HG03460 (cell line): ENCODE measurements around the gene FAM3C.
"Not testable (repeated sequence)": the region's sequence is repeated elsewhere in the genome, so short reads cannot be mapped to it uniquely, and the experiment has no call there.

Source experiments
- ATAC-seq: cut with Tn5 transposase; IDR thresholded peaks from one replicate; pipeline ENCODE4 v1.9.1; 2021; ENCODE audit not compliant: unreplicated experiment

The FAM3C gene

DNA sequence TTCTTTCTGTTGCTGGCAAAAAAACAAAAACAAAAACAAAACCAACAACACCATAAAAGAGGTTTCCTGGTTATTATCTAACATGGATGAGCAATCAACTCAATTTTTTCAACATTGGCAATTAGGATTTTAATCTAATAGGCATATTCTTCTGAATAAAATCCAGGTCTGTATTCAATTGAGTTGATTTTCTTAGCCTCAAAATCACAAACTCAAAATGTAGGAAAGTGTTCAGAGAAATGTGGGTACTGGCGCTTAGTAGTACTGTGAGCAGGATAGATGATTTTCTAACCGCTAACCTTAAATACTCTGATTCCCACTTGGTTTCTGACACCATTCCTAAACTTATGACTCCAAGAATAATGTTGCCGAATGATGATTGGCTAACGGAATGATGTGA is 61.7 kb downstream of the FAM3C start:
- no peak for ATAC-seq

DNA sequence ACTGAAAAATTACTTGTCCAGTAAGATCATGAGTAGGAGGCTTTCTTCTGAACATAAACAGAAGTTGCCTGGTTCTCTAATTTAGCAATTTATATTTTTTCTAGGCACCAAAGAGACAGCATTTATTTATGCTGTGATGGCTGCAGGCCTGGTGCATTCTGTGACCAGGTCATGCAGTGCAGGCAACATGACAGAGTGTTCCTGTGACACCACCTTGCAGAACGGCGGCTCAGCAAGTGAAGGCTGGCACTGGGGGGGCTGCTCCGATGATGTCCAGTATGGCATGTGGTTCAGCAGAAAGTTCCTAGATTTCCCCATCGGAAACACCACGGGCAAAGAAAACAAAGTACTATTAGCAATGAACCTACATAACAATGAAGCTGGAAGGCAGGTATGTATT is 64.5 kb downstream of the FAM3C start:
- no peak for ATAC-seq

DNA sequence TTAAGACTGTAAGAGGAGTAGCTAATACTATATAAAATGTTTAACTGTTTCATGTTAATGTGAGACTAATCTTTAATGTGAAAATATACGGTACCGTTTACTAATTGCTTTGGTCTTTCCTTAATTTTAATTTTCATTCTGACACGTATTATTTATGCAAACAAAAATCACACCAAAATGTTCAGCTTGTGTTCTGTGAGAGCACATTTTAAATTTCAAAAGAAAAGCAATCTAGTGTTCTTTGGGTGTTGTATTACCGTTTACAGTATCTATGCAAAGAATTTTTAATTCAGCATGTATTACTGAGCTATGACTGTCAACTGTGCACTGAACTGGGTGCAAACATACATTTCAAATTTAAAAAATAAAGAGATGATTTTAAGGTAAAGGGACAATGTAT is 65.1 kb downstream of the FAM3C start:
- no peak for ATAC-seq

DNA sequence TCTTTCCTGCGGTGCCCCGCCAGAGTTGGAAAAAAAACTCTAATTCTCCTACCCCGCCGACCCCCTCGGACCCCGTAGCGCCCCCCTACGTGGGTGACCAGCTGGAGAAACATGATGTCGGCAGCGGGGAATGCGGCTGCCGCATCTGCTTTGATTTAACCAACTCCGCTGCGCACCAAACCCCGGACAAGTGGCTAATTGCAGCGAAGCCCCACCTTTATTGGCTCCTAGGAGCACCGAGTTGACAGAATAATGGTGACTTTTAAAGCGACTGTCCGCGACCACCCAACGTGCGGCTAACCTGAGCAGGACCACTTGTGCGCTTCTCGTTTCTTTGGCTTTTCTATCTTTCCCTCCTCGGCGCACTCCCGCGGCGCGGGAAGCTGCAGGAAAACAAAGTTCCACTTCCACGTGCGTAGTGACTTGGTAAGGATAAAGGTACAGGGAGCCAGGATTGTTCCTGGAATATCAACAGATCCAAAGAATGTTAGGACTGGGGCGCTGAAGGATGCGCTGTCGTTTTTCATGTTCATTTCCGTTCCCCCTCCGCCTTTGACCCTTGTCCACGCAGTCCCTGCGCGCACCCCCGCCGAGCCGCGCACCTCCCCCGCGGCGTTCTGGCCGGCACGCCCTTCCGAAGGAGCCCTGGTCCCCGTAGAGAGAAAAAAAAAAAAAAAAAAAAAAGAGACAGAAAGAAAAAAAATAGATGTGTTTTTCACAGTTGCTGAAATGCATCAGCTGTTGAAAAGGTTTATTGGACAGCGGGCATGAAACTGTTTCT is 65.9 kb downstream of the FAM3C start:
- ATAC-seq: peak; percentile 26

DNA sequence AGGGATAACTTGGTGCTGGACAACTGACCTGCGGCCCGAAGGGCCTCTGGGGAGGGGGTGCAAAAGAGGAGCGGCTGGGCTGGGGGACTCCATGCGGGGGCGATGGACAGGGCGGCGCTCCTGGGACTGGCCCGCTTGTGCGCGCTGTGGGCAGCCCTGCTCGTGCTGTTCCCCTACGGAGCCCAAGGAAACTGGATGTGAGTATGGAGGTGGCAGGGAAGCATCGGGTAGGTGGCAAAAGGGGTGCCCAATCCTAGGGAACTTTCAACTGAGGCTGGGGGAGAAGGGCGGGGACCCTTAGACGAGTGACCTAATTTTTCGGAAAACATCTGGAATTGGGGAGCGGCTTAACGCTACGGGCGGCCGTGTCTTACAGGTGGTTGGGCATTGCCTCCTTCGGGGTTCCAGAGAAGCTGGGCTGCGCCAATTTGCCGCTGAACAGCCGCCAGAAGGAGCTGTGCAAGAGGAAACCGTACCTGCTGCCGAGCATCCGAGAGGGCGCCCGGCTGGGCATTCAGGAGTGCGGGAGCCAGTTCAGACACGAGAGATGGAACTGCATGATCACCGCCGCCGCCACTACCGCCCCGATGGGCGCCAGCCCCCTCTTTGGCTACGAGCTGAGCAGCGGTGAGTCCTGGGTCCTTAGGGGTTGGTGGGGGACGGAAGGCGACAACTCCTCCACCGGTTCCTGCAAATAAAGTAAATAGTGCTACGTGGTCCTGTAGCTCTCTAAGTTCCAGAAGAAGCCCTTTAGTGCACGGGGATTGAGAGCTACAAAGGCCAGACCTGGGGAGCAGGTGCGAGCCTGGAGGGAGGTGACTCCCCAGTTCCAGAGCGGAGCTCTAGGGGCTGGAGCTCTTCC is 66.7 kb downstream of the FAM3C start:
- peak; percentile 64 for ATAC-seq

DNA sequence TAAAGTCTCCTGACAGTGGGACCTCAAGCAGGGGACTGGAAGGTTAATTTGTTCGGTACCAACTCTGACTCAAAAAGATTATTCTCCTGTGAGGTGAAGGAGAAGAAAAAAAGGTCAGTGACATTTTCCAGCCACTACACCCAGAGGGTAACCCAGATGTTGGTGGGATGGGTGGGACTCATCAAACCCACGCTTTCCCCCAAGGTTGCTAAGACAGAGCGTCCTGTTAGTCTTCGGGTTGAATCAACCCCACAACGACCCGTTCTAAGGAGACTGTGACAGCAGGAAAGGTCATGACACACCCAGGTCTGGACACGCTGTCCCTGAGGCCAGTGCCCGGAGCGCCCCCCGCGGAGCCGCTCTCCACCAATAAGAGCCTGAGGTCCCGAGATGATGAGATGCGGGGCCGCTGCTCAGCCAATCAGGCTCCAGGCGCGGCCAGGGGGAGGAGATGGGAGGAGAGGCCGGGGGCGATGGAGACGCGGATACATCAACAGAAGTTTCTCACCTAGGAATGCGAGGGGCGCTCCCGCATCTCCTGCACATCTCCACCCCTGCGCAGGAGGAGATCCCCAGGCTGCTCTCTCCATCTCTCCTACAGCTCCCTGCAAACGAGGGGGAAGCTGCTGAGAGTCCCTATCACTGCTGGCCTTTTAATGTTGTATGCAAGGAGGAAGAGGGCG is 67.5 kb downstream of the FAM3C start, which contains the start of gene WNT16:
Gene WNT16, plus strand, starts transcription at position 493 of the 683 bp plus-strand sequence. CDS start 293 bp downstream, outside the sequence.
- no peak for ATAC-seq

DNA sequence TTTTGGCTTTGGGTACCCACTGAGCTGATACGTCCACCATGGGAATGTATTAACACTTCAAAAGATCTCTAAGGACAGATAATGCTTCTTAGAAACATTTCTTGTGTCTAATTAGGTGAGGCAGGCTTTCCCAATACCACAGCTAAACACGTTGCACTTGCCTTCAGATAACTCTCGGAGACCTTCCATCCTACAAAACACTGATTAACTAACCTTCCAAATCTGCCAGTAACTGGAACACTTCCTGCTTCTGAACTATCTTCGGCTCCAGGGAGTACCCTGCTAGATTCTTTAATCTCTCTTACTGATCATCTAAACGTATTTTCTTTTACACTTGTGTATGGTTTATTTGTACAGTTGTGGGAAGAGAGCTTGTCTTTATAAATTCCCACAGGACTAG is 68.4 kb downstream of the FAM3C start:
- ATAC-seq: no peak

DNA sequence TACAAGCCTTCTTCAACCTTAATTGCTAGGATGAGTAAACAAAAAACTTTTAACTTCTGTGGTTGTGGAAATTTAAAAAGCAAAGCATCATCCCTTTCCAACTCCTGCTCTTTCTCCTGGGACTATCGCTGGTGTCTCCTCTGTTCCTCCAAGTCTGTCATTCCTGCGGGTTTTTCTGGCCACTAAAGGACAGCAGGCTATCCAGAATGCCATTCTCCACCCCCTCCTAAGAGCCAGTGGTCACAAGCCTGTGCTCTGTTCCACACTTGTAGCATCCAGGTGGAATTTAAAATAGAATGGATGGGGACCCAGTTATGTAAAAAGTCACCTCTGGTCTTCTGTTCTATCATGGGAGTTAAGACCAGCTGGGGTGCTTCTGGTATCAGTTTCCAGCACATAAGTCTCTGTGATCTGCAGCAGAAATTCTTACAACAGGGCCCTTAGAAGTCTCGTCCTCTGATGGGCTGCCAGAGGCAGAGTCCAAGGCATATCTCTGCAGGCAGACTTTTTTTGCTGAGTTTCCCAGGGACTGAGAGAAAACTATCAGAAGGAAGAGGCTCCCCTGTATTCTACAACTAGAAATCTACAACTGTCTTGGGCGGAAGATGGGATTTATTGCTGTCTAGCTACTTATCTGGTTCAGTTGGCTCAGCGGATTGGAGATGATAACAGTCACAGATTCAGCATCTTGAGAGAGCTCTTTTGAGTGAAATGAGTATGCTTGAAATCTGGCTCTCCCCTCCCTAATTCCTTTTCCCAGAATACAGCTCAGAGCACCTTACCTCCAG is 72.4 kb downstream of the FAM3C start:
- no peak for ATAC-seq

DNA sequence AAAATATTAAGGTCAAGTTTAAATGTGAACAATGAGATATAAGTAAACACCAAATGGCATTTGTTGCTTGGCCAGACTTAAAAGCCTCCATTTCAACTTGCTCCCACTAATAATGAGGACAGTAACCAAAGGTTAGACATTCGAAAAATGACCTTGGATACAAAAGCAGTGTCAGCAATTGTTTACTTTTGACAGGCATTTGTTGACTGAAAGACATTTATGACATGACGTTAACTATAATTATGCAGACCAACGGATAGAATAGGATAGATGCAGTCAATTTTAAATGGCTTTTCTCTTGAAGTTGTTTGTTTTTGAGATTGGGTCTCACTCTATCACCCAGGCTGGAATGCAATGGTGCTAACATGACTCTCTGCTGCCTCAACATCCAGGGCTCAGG is 73.6 kb downstream of the FAM3C start:
- ATAC-seq: no peak

DNA sequence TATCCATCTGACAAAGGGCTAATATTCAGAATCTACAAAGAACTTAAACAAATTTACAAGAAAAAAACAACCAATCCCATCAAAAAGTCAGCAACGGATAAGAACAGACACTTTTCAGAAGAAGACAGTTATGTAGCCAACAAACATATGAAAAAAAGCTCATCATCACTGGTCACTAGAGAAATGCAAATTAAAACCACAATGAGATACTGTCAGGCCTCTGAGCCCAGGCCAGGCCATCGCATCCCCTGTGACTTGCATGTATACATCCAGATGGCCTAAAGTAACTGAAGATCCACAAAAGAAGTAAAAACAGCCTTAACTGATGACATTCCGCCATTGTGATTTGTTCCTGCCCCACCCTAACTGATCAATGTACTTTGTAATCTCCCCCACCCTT is 80.9 kb downstream of the FAM3C start:
- not testable (repeated sequence) for ATAC-seq

DNA sequence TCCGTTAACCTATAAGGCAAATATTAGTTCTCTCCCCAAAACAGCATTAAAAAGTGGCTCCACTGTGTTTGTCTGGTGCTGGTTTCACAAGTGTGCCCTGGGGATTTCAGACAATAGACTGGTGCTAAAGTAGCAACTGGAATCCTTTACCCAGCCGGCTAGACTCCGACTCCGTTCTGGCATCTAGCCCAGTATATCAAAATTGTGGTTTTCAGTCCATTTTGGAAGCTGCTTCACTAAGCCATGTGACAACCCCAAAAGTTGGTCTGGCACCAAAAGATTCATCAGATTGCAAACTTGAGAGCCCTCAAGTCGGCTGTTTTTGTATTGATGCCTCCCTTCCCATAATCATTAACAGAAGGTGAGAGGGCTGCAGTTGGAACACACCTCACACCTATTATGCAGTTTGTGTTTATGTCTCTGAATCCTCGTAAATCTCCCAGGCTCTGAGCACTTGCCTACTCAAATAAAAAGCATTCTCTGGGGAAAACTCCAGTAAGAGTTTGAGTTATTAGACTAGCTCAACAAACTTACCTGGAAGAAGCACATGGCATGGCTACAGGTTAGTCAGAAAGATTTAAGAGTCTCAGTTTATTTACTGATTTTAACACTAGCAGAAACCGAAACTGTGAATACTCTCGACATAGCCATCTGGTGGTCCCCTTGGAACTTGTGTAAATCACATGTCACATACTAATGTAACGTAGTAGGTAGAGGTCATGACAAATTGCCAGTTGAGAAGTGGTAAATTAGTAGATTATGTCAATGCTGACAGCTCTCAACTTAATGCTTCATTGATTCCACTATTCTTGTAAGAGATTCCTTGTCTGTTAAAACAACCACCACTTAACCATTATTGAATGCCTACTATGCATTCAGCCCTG is 82.1 kb downstream of the FAM3C start:
- peak; percentile 87 for ATAC-seq

DNA sequence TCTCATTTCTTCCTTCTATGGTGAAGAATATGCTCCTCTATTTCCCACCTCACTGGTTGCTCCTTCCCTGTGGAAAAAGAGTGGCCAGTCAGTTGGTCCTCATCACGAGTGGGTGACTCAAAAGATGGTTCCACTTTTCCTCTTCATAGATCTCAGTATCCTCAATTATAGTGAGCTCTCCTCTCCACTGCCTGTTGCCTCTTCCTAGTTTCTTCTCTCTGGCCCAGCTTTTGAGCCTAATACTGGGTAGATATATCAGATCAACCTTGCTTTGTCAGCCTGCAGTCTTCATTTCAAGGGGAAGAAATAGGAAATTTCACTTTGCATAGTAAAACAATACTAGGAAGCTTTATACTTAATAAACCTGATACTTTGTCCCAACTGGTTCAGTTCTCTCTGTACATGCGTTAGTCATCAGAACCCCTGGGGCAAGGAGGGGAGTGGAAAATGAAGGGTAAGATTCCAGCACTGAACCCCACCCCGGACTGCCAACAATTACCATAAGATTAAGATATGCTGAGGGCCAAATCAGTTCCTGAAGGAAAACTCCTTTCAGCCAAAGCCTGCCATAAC is 82.8 kb downstream of the FAM3C start:
- ATAC-seq: no peak

DNA sequence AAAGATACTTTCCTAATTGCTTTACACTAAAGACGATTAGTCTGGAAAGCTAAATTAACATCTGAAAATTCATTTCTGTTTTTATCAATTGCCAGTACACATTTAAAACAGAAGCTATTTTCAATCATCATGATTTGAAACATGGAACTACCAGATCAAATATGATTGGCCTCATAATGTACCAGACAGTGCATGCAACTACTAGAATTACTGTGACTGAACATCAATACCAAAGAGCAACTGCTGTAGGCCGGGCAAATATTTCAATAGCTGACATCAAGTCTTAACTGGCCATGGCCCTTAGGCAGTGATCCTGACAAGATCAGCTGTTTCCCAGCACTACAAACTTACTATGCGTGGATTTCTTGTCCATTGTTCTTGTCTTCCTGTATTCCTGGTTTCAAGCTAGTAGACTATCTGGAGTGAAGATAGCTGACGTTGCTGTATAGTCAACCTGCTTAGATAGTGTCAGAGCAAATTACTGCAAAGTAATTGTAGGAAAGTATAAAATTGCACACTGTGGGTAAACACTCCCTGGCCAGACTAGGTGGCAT is 89.0 kb downstream of the FAM3C start:
- ATAC-seq: no peak

DNA sequence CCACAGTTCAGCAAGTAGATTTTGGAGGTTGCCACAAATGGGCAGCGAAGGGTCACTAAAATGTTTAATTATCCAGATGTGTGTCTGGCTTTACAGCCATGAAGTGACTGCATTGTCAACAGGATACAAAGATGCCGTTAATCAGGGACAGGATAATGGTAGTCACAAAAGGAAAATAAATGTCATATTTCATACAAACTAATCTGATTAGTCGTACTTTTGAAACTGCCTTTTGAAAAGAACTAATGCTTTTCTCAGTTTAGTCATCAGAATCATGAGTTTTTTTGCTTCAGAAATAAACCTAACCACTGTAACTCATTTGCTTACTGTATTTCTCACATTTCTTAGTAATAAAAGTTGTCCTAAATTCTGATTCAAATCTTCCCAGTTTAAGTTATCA is 89.5 kb downstream of the FAM3C start:
- ATAC-seq: no peak

DNA sequence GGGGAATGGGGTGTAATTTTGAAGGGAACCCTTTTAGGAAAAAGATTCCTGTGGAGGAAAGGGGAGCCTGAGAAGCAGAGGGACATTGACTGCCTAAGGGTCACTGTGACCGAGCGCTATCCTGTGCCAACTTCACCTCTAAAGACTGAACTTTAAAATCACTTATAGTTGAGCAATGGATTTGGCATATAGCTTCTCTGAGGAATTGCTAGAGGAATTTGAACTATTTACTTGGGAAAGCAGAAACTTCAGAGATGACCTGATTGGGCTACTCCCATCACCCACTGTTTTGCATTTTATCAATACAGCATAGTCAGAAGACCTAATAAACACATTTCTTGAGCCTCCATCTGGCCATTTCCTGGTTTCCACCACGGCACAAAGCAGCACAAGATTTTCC is 91.0 kb downstream of the FAM3C start:
- no peak for ATAC-seq

DNA sequence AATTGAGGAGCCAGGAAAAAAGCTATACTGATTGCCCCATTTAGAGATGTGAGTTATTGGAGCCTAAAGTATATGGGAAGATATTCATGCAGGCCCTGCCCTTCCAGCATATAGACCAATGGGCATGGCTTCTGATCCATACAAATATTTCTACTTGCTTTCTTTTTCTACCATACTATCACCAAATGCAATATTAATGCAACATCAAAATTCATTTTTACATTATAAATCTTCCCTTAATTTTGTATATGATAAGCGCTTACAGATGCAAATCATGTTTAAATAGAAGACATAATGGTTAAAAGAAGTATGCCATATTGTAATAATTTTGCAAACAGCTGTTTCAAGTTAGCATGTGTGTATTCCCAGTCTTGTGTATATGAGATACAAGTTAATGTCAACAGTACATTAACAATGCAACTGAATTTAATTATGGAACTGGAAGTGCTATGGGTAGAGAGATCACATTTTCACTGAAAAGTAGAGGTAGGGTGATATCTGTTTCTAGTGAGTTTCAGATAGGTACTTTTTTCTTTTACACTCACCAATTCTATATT is 91.9 kb downstream of the FAM3C start:
- ATAC-seq: no peak

DNA sequence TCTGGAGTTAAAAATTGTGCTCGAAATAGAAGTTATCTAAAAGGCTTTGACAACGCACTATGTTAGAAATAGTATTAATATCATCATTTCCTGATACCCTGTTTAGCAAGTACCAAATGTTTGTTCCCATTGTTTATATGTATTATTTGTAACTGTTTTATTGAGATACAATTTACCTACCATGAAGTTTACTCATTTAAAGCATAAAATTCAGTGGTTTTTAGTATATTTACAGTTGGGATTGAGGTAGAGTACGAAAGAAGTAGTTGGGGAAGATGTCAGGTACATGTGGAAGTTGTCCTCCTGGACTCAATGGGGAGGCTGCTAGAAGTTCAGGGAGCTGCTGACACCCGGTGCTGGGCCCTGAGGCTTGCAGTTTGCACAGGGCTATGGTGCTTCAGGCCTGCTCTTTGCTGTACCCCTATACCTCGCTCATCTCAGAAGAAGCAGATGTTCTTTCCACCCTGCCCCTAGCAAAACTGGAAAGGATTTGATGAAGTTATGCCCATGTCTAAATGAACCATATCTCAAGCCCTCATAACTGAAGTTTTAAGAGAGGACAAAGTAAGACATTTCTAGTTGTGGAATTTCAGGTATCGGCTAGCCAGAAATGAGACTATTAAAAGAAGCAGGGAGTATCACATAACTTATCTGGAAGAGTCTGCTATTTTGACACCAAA is 92.5 kb downstream of the FAM3C start:
- ATAC-seq: no peak

DNA sequence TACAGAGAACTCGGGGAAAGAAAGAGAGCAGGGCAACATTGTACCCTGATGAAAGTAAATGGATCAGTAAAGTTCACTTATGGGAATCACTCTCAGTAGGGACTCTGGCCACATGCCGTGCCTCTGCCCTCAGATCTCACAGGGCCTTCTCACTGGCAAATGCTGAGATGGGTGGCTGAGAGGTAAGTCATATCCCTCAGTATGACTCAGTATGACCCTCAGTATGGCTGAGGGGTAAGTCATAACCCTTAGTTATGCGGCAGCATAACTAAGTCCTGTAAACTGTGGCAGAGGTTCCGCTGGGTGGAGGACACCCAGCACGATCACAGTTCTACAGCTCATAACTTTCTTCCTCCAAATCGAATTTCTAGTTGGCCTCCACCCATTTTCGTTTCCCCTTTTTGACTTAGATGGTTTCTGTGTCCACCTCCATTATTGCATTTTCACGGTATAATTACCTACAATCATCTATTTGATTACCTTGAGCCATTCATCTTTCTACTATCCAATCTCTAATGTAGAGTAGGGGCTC is 93.8 kb downstream of the FAM3C start:
- ATAC-seq: peak; percentile 93
